IMR-90 (cell line): ENCODE results near the gene EFEMP1. TPM values are rescaled to one million over a fixed set of nuclear protein-coding genes. Genes with fewer than 3 reads are reported as not detected.
A peak's percentile ranks its signal among the peaks of the same experiment; 100 is the strongest.

ENCODE experiments used
- ATAC-seq: fragments of 200-7000 bp; cut with Tn5 transposase; 2 replicates; pipeline ENCODE4 v1.9.1; 2020; ENCODE audit warnings: low read depth, mild to moderate bottlenecking, moderate library complexity
- BruUV-seq: library from RNA; stranded (reverse); fragments of 400-500 nt; replicated peaks from 2 replicates; lab custom pipeline; 2021; lab: Mats Ljungman, UMichigan
- CTCF ChIA-PET: fragments of 300-600 bp; formaldehyde crosslinking; extraction: SDS; loops from one replicate; lab custom pipeline; 2021; ENCODE audit warnings: antibody characterized with exemption; lab: Yijun Ruan, JAX
- POLR2A ChIA-PET: fragments of 300-600 bp; sonication (Branson Sonifier 250); formaldehyde crosslinking; loops from one replicate; lab custom pipeline; 2022; ENCODE audit warnings: antibody characterized with exemption; ENCODE audit not compliant: unreplicated experiment; lab: Charles Lee
- DNase-seq: peaks from one replicate; pipeline ENCODE4 v3.0.0; 2013
- H2AFZ ChIP-seq: replicated peaks from 2 replicates; pipeline ENCODE3; 2013; ENCODE audit warnings: low read length, mild to moderate bottlenecking; ENCODE audit not compliant: poor library complexity
- H2AK5ac ChIP-seq: 2 replicates; pipeline ENCODE4 v1.6.1; 2013; ENCODE audit warnings: low read depth, low read length, inconsistent platforms
- H2AK9ac ChIP-seq: replicated peaks from 2 replicates; pipeline ENCODE3; 2013; ENCODE audit warnings: mild to moderate bottlenecking, low read depth, low read length, moderate library complexity; ENCODE audit not compliant: poor library complexity
- H2BK120ac ChIP-seq: 2 replicates; pipeline ENCODE4 v1.6.1; 2013; ENCODE audit warnings: low read depth, low read length, inconsistent platforms
- H2BK15ac ChIP-seq: 3 replicates; pipeline ENCODE4 v1.6.1; 2013; ENCODE audit warnings: low read depth, low read length, inconsistent platforms
- H2BK20ac ChIP-seq: 2 replicates; pipeline ENCODE4 v1.6.1; 2013; ENCODE audit warnings: low read depth, mild to moderate bottlenecking, inconsistent platforms, low read length, moderate library complexity
- H2BK5ac ChIP-seq: 2 replicates; pipeline ENCODE4 v1.6.1; 2013; ENCODE audit warnings: mild to moderate bottlenecking, low read depth, low read length, inconsistent platforms; ENCODE audit not compliant: poor library complexity, severe bottlenecking
- H3K14ac ChIP-seq: replicated peaks from 2 replicates; pipeline ENCODE4 v1.6.1; 2013; ENCODE audit warnings: low read depth, low read length, inconsistent platforms
- H3K18ac ChIP-seq: 2 replicates; pipeline ENCODE4 v1.6.1; 2013; ENCODE audit warnings: low read depth, low read length, control low read depth
- H3K23ac ChIP-seq: 2 replicates; pipeline ENCODE4 v1.6.1; 2013; ENCODE audit warnings: low read depth, low read length, inconsistent platforms
- H3K27ac ChIP-seq: 2 replicates; pipeline ENCODE4 v1.5.1; 2013; ENCODE audit warnings: mild to moderate bottlenecking, control low read depth, low read length; ENCODE audit not compliant: insufficient read depth
- H3K27me3 ChIP-seq: 2 replicates; pipeline ENCODE4 v1.6.1; 2013; ENCODE audit warnings: low read length; ENCODE audit not compliant: control insufficient read depth, insufficient read depth
- H3K36me3 ChIP-seq: 2 replicates; pipeline ENCODE4 v1.6.1; 2013; ENCODE audit warnings: low read length, mixed read lengths; ENCODE audit not compliant: control insufficient read depth, insufficient read depth
- H3K4ac ChIP-seq: 2 replicates; pipeline ENCODE4 v1.6.1; 2013; ENCODE audit warnings: low read depth, low read length, inconsistent platforms
- H3K4me1 ChIP-seq: 2 replicates; pipeline ENCODE4 v1.6.1; 2013; ENCODE audit warnings: low read length, mixed read lengths; ENCODE audit not compliant: control insufficient read depth, insufficient read depth
- H3K4me2 ChIP-seq: 2 replicates; pipeline ENCODE4 v1.6.1; 2013; ENCODE audit warnings: low read depth, mild to moderate bottlenecking, control low read depth, low read length, moderate library complexity
- H3K4me3 ChIP-seq: 2 replicates; pipeline ENCODE4 v1.5.1; 2013; ENCODE audit warnings: low read depth, mild to moderate bottlenecking, control low read depth, low read length, moderate library complexity; ENCODE audit not compliant: insufficient read depth
- H3K56ac ChIP-seq: 2 replicates; pipeline ENCODE4 v1.6.1; 2013; ENCODE audit warnings: low read length, inconsistent platforms; ENCODE audit not compliant: insufficient read depth; ENCODE audit errors: extremely low read depth
- H3K79me1 ChIP-seq, 2 experiments: 2 replicates each; pipeline ENCODE4 v1.6.1; 2013; ENCODE audit warnings: low read length in 2 of 2, inconsistent platforms in 1 of 2, low read depth in 1 of 2
- H3K9ac ChIP-seq: 2 replicates; pipeline ENCODE4 v1.6.1; 2013; ENCODE audit warnings: low read depth, low read length, control low read depth
- H3K9me1 ChIP-seq: 2 replicates; pipeline ENCODE4 v1.6.1; 2013; ENCODE audit warnings: low read length, inconsistent platforms; ENCODE audit not compliant: insufficient read depth
- H3K9me3 ChIP-seq: 2 replicates; pipeline ENCODE4 v1.6.1; 2013; ENCODE audit warnings: low read length; ENCODE audit not compliant: control insufficient read depth, insufficient read depth
- H4K20me1 ChIP-seq: 2 replicates; pipeline ENCODE4 v1.6.1; 2013; ENCODE audit warnings: low read length, inconsistent platforms; ENCODE audit not compliant: insufficient read depth
- H4K5ac ChIP-seq: 2 replicates; pipeline ENCODE4 v1.6.1; 2013; ENCODE audit warnings: mild to moderate bottlenecking, low read depth, low read length, control low read depth
- H4K8ac ChIP-seq, 2 experiments: 2 replicates each; pipeline ENCODE4 v1.6.1; 2013; ENCODE audit warnings: low read depth in 2 of 2, low read length in 2 of 2, control low read depth in 1 of 2, inconsistent platforms in 1 of 2
- H4K91ac ChIP-seq: 2 replicates; pipeline ENCODE4 v1.6.1; 2013; ENCODE audit warnings: low read depth, low read length, inconsistent platforms; ENCODE audit not compliant: insufficient read depth
- CEBPB ChIP-seq: IDR thresholded peaks from 2 replicates; pipeline ENCODE4 v1.6.1; 2012; ENCODE audit warnings: low read depth, low read length, improper control_type of control experiment
- RFX5 ChIP-seq: IDR thresholded peaks from 2 replicates; pipeline ENCODE4 v1.8.0; 2012; ENCODE audit warnings: low read depth, mild to moderate bottlenecking, low read length, moderate library complexity
- WGBS, 2 experiments: methylation state at CpG; one replicate each; pipeline versions ENCODE4 v1.1.5 to v1.1.7; 2013; ENCODE audit warnings: missing lambda C conversion rate in 2 of 2; ENCODE audit not compliant: insufficient read length in 1 of 2; ENCODE audit errors: extremely low coverage in 2 of 2; 5-methylcytosine and 5-hydroxymethylcytosine counted together
- dilution Hi-C: fragments of 300-500 bp; cut with HindIII; formaldehyde crosslinking; loops from one replicate; pipeline ENCODE4 v1.14.3; 2018; ENCODE audit warnings: low sequenced_read_pairs; ENCODE audit not compliant: unreplicated experiment
- in situ Hi-C: fragments of 300-500 bp; cut with MboI; formaldehyde crosslinking; loops from 3 replicates; pipeline ENCODE4 v1.14.3; 2019; ENCODE audit warnings: low sequenced_read_pairs, inconsistent platforms, mixed read lengths
- intact Hi-C: fragments of 100-400 bp; cut with micrococcal nuclease; formaldehyde crosslinking; loops from 2 replicates; pipeline ENCODE4 v1.10.0; 2022
- polyA plus RNA-seq, 3 experiments: library from polyadenylated mRNA; depleted of rRNA; stranded (reverse); fragments of >200 nt; gene quantifications; 2 replicates each; pipeline ENCODE4 v1.2.3, GENCODE V29; 2012; ENCODE audit warnings: low replicate concordance in 1 of 3
- total RNA-seq: library from RNA; depleted of rRNA; stranded (reverse); fragments of >200 nt; gene quantifications from 2 replicates; pipeline ENCODE4 v1.2.3, GENCODE V29; 2012

Gene EFEMP1
- total and polyA plus RNA-seq, 2 of the 4 experiments (the other 2 are of a cell fraction) = 214 to 219 TPM

DNA sequence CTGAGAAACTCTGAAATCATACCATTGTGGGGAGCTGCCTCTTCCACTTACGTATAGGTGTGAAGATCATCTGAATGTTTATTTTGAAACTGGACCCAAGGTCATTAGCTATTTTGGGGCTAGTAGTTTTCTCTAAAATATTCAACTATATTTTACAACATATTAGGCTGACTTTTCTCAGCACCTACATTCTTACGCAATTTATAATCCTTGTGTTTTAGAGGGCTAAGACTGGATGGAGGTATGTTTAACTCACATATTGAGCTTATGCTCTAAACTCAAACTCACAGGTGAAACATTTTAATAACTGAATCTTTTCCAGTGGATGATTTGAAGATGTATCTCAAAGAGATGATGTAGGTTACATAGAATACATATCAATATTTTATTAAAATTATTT is 49.2 kb downstream of the EFEMP1 start:
- POLR2A ChIA-PET = no interaction called here
- WGBS, 2 experiments = no CpG with 5 or more reads among the region's 2 CpGs
- no peak for ATAC-seq

More for the DNA sequence above, 49.2 kb downstream of the EFEMP1 start:
- intact Hi-C loops = no loop called here
- Histone ChIP-seq H2AK5ac (no peak overlapping the region), H3K56ac (no peak overlapping the region), H3K79me1 (peaks cover 3 to 12% of the 10 kb centered on the region in 2 experiments; a peak in 2 of 4 replicates), H4K5ac (no peak overlapping the region), H3K4me3 (no peak overlapping the region), H4K8ac (no peak overlapping the region), H2BK15ac (no peak overlapping the region), H3K18ac (no peak overlapping the region), H3K9me1 (peaks cover 11% of the 10 kb centered on the region), H2BK20ac (no peak overlapping the region), H3K23ac (no peak overlapping the region), H2AK9ac (no peak overlapping the region), H3K4ac (no peak overlapping the region), H3K27me3 (no peaks in the 10 kb centered on the region), H4K91ac (no peak overlapping the region), H2AFZ (no peak overlapping the region), H3K4me1 (peaks cover 12% of the 10 kb centered on the region), H3K14ac (no peak overlapping the region), H2BK120ac (no peak overlapping the region), H2BK5ac (no peak overlapping the region), H3K27ac (no peak overlapping the region), H3K36me3 (peaks cover 30% of the 10 kb centered on the region), H4K20me1 (no peaks in the 10 kb centered on the region), H3K9ac (no peak overlapping the region), H3K9me3 (no peaks in the 10 kb centered on the region), H3K4me2 (no peak overlapping the region)
- BruUV-seq = no TSS peak
- CTCF ChIA-PET = no interaction called here
- no peak for DNase-seq
- peak; percentile 82 for TF ChIP-seq CEBPB
- TF ChIP-seq RFX5 = no peak
- in situ Hi-C loops = no loop called here
- dilution Hi-C loops = no loop called here
